Loucy (cell line): ENCODE measurements around the gene IL1F10.

Source experiments
- H2AFZ ChIP-seq: fragments of 200-600 bp; sonication (generic); 2 replicates; pipeline ENCODE4 v1.6.0; 2016; ENCODE audit warnings: antibody characterized with exemption, mild to moderate bottlenecking, low read length, moderate library complexity
- H3F3A ChIP-seq: fragments of 200-600 bp; 2 replicates; pipeline ENCODE4 v1.6.0; 2016; ENCODE audit warnings: antibody characterized with exemption, low read depth, mild to moderate bottlenecking
- H3K27me3 ChIP-seq: fragments of 200-600 bp; sonication (generic); 2 replicates; pipeline ENCODE4 v1.6.1; 2014; ENCODE audit warnings: low read length, mild to moderate bottlenecking; ENCODE audit not compliant: insufficient read depth, poor library complexity, severe bottlenecking
- H3K36me3 ChIP-seq: fragments of 200-600 bp; sonication (generic); 2 replicates; pipeline ENCODE4 v1.6.1; 2016; ENCODE audit warnings: low read length; ENCODE audit not compliant: insufficient read depth
- H3K4me1 ChIP-seq: fragments of 200-600 bp; sonication (generic); 2 replicates; pipeline ENCODE4 v1.5.1; 2014; ENCODE audit warnings: low read length, mild to moderate bottlenecking; ENCODE audit not compliant: insufficient read depth, poor library complexity, severe bottlenecking
- H3K4me2 ChIP-seq: fragments of 200-600 bp; sonication (generic); 2 replicates; pipeline ENCODE4 v1.6.0; 2014; ENCODE audit warnings: antibody characterized with exemption, low read length, low read depth, mild to moderate bottlenecking; ENCODE audit not compliant: poor library complexity, severe bottlenecking
- H3K4me3 ChIP-seq: fragments of 200-600 bp; sonication (generic); 2 replicates; pipeline ENCODE4 v1.5.1; 2014; ENCODE audit warnings: low read length, mild to moderate bottlenecking, mixed read lengths; ENCODE audit not compliant: poor library complexity, severe bottlenecking
- H3K79me2 ChIP-seq: fragments of 200-600 bp; sonication (generic); 2 replicates; pipeline ENCODE4 v1.6.1; 2014; ENCODE audit warnings: low read length; ENCODE audit not compliant: insufficient read depth
- H3K9ac ChIP-seq: fragments of 200-600 bp; sonication (generic); 2 replicates; pipeline ENCODE4 v1.6.0; 2014; ENCODE audit warnings: mild to moderate bottlenecking, low read depth, low read length, moderate library complexity; ENCODE audit not compliant: poor library complexity, severe bottlenecking
- H3K9me2 ChIP-seq: fragments of 200-600 bp; sonication (generic); replicated peaks from 2 replicates; pipeline ENCODE4 v1.6.1; 2016; ENCODE audit warnings: low read depth, low read length, mixed read lengths
- H3K9me3 ChIP-seq: fragments of 200-600 bp; sonication (generic); 2 replicates; pipeline ENCODE4 v1.6.1; 2014; ENCODE audit warnings: mild to moderate bottlenecking, antibody characterized with exemption, low read length, low read depth; ENCODE audit not compliant: insufficient read depth
- H4K20me1 ChIP-seq: fragments of 200-600 bp; sonication (generic); 2 replicates; pipeline ENCODE4 v1.6.0; 2014; ENCODE audit warnings: antibody characterized with exemption, low read length, mild to moderate bottlenecking; ENCODE audit not compliant: insufficient read depth, poor library complexity, severe bottlenecking
- CTCF ChIP-seq: fragments of 200-600 bp; sonication (generic); conservative IDR thresholded peaks from 2 replicates; pipeline ENCODE4 v1.5.1; 2014; ENCODE audit warnings: mild to moderate bottlenecking, antibody characterized with exemption, low read length
- EZH2phosphoT487 ChIP-seq: fragments of 200-600 bp; IDR thresholded peaks from 2 replicates; pipeline ENCODE4 v1.6.1; 2018; ENCODE audit warnings: antibody characterized with exemption, mild to moderate bottlenecking, moderate library complexity, borderline replicate concordance

IL1F10 gene

GRCh38 chr2:113058411-113058994 is 9.3 kb upstream of the IL1F10 start:
- Histone ChIP-seq H3K9me3 (no peaks in the 10 kb centered on the region; the same call in 1 of the 2 replicates), H3K4me2 (no peak overlapping the region)

GRCh38 chr2:113058998-113059960 is 8.5 kb upstream of the IL1F10 start, which contains the start of gene IL36RN:
Gene IL36RN, plus strand, starts transcription at chr2:113059198. Its CDS starts 241 bp downstream, at chr2:113059439.
- H3K4me3 ChIP-seq = no peak within 1 kb of the TSS
- no peaks in the 10 kb centered on the region for H3K9me2 ChIP-seq
- no peak for TF ChIP-seq EZH2phosphoT487
- no peak for TF ChIP-seq CTCF
- no peaks in the 10 kb centered on the region for H3F3A ChIP-seq
- H3K9ac ChIP-seq = no peak within 1 kb of the TSS
- no peaks in the 10 kb centered on the region for H3K79me2 ChIP-seq
- H2AFZ ChIP-seq = no peak within 1 kb of the TSS
- no peaks in the 10 kb centered on the region; the same call in 1 of the 2 replicates for H3K9me3 ChIP-seq
- no peaks in the 10 kb centered on the region for H3K27me3 ChIP-seq
- no peak within 1 kb of the TSS for H3K4me2 ChIP-seq
- no peaks in the 10 kb centered on the region for H3K36me3 ChIP-seq
- no peaks in the 10 kb centered on the region for H3K4me1 ChIP-seq
- no peaks in the 10 kb centered on the region for H4K20me1 ChIP-seq

More at GRCh38 chr2:113058411-113058994, 9.3 kb upstream of the IL1F10 start:
- no peaks in the 10 kb centered on the region for H3K36me3 ChIP-seq
- H3K27me3 ChIP-seq = no peaks in the 10 kb centered on the region
- no peak overlapping the region for H3K4me3 ChIP-seq
- H2AFZ ChIP-seq = no peak overlapping the region
- no peaks in the 10 kb centered on the region for H3K9me2 ChIP-seq
- no peaks in the 10 kb centered on the region for H3K4me1 ChIP-seq
- H4K20me1 ChIP-seq = no peaks in the 10 kb centered on the region
- no peaks in the 10 kb centered on the region for H3F3A ChIP-seq
- TF ChIP-seq CTCF = no peak
- TF ChIP-seq EZH2phosphoT487 = no peak
- H3K9ac ChIP-seq = no peak overlapping the region
- no peaks in the 10 kb centered on the region for H3K79me2 ChIP-seq

GRCh38 chr2:113060396-113060795 is 7.4 kb upstream of the IL1F10 start:
- Histone ChIP-seq H3K4me3 (no peak overlapping the region), H3K4me2 (no peak overlapping the region), H3K9me3 (no peaks in the 10 kb centered on the region; the same call in 1 of the 2 replicates), H3F3A (no peaks in the 10 kb centered on the region), H4K20me1 (no peaks in the 10 kb centered on the region), H3K9ac (no peak overlapping the region), H2AFZ (no peak overlapping the region), H3K36me3 (no peaks in the 10 kb centered on the region), H3K9me2 (no peaks in the 10 kb centered on the region), H3K27me3 (no peaks in the 10 kb centered on the region), H3K79me2 (no peaks in the 10 kb centered on the region), H3K4me1 (no peaks in the 10 kb centered on the region)
- TF ChIP-seq CTCF = no peak
